Stimulated activated CD8-positive, alpha-beta memory T cell treated with anti-CD3 and anti-CD28 coated beads, Interleukin-15, amount 100 ng/mL, for 24 hours (primary cell): ENCODE measurements around the gene ARRDC1.
"Not testable (repeated sequence)": the region's sequence is repeated elsewhere in the genome, so short reads cannot be mapped to it uniquely, and the experiment has no call there.

Experiments used
- DNase-seq: peaks from one replicate; pipeline ENCODE4 v3.0.0-alpha.2; 2020; ENCODE audit warnings: low read depth

Gene ARRDC1

GRCh38 chr9:137583957-137584356, 21.5 kb upstream of the ARRDC1 start:
- no peak for DNase-seq

- no peak for DNase-seq
Measured at GRCh38 chr9:137586854-137587253, 18.6 kb upstream of the ARRDC1 start.

GRCh38 chr9:137588311-137588710, 17.2 kb upstream of the ARRDC1 start:
- DNase-seq, result no peak

- no peak for DNase-seq
Measured at GRCh38 chr9:137588891-137589290, 16.6 kb upstream of the ARRDC1 start.

- DNase-seq, result no peak
Measured at GRCh38 chr9:137589441-137590122, 15.9 kb upstream of the ARRDC1 start.

GRCh38 chr9:137590123-137590468, 15.4 kb upstream of the ARRDC1 start:
- no peak for DNase-seq

GRCh38 chr9:137590469-137591383, 14.8 kb upstream of the ARRDC1 start, which contains the start of gene ZMYND19:
Gene ZMYND19 (minus strand): TSS chr9:137590512. CDS start chr9:137590263, 249 bp downstream.
- peak; percentile 93 for DNase-seq

- no peak for DNase-seq
Measured at GRCh38 chr9:137592767-137593166, 12.7 kb upstream of the ARRDC1 start.

- DNase-seq, result no peak
Measured at GRCh38 chr9:137593176-137593575, 12.3 kb upstream of the ARRDC1 start.

- DNase-seq, result not testable (repeated sequence)
Measured at GRCh38 chr9:137596577-137596976, 8.9 kb upstream of the ARRDC1 start.

GRCh38 chr9:137598943-137599342, 6.5 kb upstream of the ARRDC1 start:
- DNase-seq, result no peak

- DNase-seq, result no peak
Measured at GRCh38 chr9:137602661-137603060, 2.8 kb upstream of the ARRDC1 start.

- no peak for DNase-seq
Measured at GRCh38 chr9:137603879-137604278, 1.6 kb upstream of the ARRDC1 start.

GRCh38 chr9:137604345-137605086, 970 bp upstream of the ARRDC1 start:
- no peak for DNase-seq

- DNase-seq, result no peak
Measured at GRCh38 chr9:137606005-137606621, 627 bp downstream of the ARRDC1 start.

- no peak for DNase-seq
Measured at GRCh38 chr9:137606734-137607138, 1.2 kb downstream of the ARRDC1 start.

- DNase-seq, result no peak
Measured at GRCh38 chr9:137607141-137607857, 1.8 kb downstream of the ARRDC1 start.

GRCh38 chr9:137610944-137611343, 5.5 kb downstream of the ARRDC1 start:
- no peak for DNase-seq

- DNase-seq, result no peak
Measured at GRCh38 chr9:137611623-137612609, 6.4 kb downstream of the ARRDC1 start.

GRCh38 chr9:137612741-137613142, 7.3 kb downstream of the ARRDC1 start:
- no peak for DNase-seq
